H1 (cell line): ENCODE data around the gene NAXE. TPM values are rescaled to one million over a fixed set of nuclear protein-coding genes. Genes with fewer than 3 reads are reported as not detected.
A peak's percentile ranks its signal among the peaks of the same experiment; 100 is the strongest.

ENCODE experiments used
- CTCF ChIA-PET: fragments of 300-600 bp; sonication (Branson Sonifier 250); formaldehyde crosslinking; loops from one replicate; lab custom pipeline; 2021; ENCODE audit not compliant: partially characterized antibody; lab: Charles Lee
- POLR2A ChIA-PET: fragments of 300-600 bp; sonication (Branson Sonifier 250); formaldehyde crosslinking; loops from one replicate; lab custom pipeline; 2021; ENCODE audit warnings: inconsistent platforms; ENCODE audit not compliant: partially characterized antibody; lab: Charles Lee
- DNase-seq, 2 experiments: peaks; one replicate each; pipeline versions ENCODE4 v3.0.0 to v3.0.0-alpha.2; 2010 to 2022; ENCODE audit warnings: low spot score in 2 of 2, low read depth in 1 of 2, mixed read lengths in 1 of 2
- FAIRE-seq: peaks from 2 replicates; lab custom pipeline; 2011; peaks lifted over from hg19 to GRCh38; lab: Jason Lieb, UNC
- H2AFZ ChIP-seq: 2 replicates; pipeline ENCODE4 v1.8.1; 2012; ENCODE audit warnings: low read length, inconsistent platforms
- H2AK5ac ChIP-seq: 2 replicates; pipeline ENCODE4 v1.6.1; 2013; ENCODE audit warnings: low read depth, low read length
- H2BK120ac ChIP-seq: replicated peaks from 2 replicates; pipeline ENCODE3; 2013; ENCODE audit warnings: low read depth, low read length, inconsistent platforms
- H2BK12ac ChIP-seq: 2 replicates; pipeline ENCODE4 v1.6.1; 2013; ENCODE audit warnings: low read depth, low read length
- H2BK15ac ChIP-seq: 2 replicates; pipeline ENCODE4 v1.6.1; 2013; ENCODE audit warnings: low read length
- H2BK20ac ChIP-seq: 2 replicates; pipeline ENCODE4 v1.6.1; 2013; ENCODE audit warnings: low read length
- H2BK5ac ChIP-seq: 2 replicates; pipeline ENCODE4 v1.6.1; 2013; ENCODE audit warnings: low read depth, low read length
- H3K14ac ChIP-seq: 2 replicates; pipeline ENCODE4 v1.6.1; 2013; ENCODE audit warnings: inconsistent platforms; ENCODE audit not compliant: insufficient read length
- H3K18ac ChIP-seq: 2 replicates; pipeline ENCODE4 v1.6.1; 2013; ENCODE audit warnings: low read length; ENCODE audit errors: extremely low read depth
- H3K23ac ChIP-seq: 2 replicates; pipeline ENCODE4 v1.6.1; 2013; ENCODE audit warnings: inconsistent platforms; ENCODE audit not compliant: insufficient read length
- H3K23me2 ChIP-seq: 2 replicates; pipeline ENCODE4 v1.6.1; 2013; ENCODE audit warnings: low read depth, low read length
- H3K27ac ChIP-seq: 2 replicates; pipeline ENCODE4 v1.6.1; 2011; ENCODE audit warnings: low read depth, low read length, inconsistent platforms
- H3K27me3 ChIP-seq, 4 experiments: replicated peaks in 1 of 4; 1 replicate in 1 of 4; 2 replicates in 3 of 4; pipeline versions ENCODE4 v1.6.1 to v1.8.1; 2011 to 2013; ENCODE audit warnings: low read length in 3 of 4, mild to moderate bottlenecking in 3 of 4, inconsistent platforms in 2 of 4, mixed read lengths in 2 of 4, moderate library complexity in 1 of 4; ENCODE audit not compliant: control insufficient read depth in 3 of 4, insufficient read depth in 3 of 4; ENCODE audit errors: extremely low read depth in 1 of 4
- H3K36me3 ChIP-seq, 4 experiments: 2 replicates each; pipeline versions ENCODE4 v1.6.1 to v1.8.1; 2011 to 2013; ENCODE audit warnings: mild to moderate bottlenecking in 4 of 4, low read length in 3 of 4, moderate library complexity in 2 of 4, control low read depth in 1 of 4, inconsistent platforms in 1 of 4; ENCODE audit not compliant: insufficient read depth in 4 of 4, control insufficient read depth in 2 of 4
- H3K4ac ChIP-seq: replicated peaks from 2 replicates; pipeline ENCODE3; 2013; ENCODE audit warnings: low read length, low read depth, mixed read lengths, inconsistent platforms; ENCODE audit not compliant: insufficient read length
- H3K4me1 ChIP-seq, 4 experiments: replicated peaks in 1 of 4; 1 replicate in 1 of 4; 2 replicates in 3 of 4; pipeline versions ENCODE4 v1.6.1 to v1.8.1; 2011 to 2013; ENCODE audit warnings: low read length in 3 of 4, inconsistent platforms in 2 of 4, mixed read lengths in 1 of 4; ENCODE audit not compliant: insufficient read depth in 4 of 4, control insufficient read depth in 3 of 4
- H3K4me2 ChIP-seq, 2 experiments: 2 replicates each; pipeline versions ENCODE4 v1.6.1 to v1.8.1; 2011 to 2013; ENCODE audit warnings: low read depth in 2 of 2, low read length in 2 of 2, control low read depth in 1 of 2, inconsistent platforms in 1 of 2, mild to moderate bottlenecking in 1 of 2; ENCODE audit not compliant: insufficient read depth in 1 of 2
- H3K4me3 ChIP-seq, 4 experiments: fragments of 200-600, 300-600 bp in 1 of 4; sonication (generic), shearing (Covaris generic), sonication (Bioruptor Twin) in 1 of 4; 2 replicates each; pipeline versions ENCODE4 v1.5.1 to v1.8.1; 2011 to 2016; ENCODE audit warnings: low read length in 4 of 4, low read depth in 3 of 4, control low read depth in 2 of 4, inconsistent platforms in 2 of 4, mild to moderate bottlenecking in 2 of 4, mixed read lengths in 1 of 4, moderate library complexity in 1 of 4; ENCODE audit not compliant: insufficient read depth in 2 of 4; ENCODE audit errors: extremely low read depth in 1 of 4
- H3K56ac ChIP-seq: replicated peaks from 2 replicates; pipeline ENCODE3; 2013; ENCODE audit warnings: low read depth, mild to moderate bottlenecking, mixed read lengths, low read length, inconsistent platforms; ENCODE audit not compliant: insufficient read length
- H3K79me1 ChIP-seq: 2 replicates; pipeline ENCODE4 v1.6.1; 2013; ENCODE audit warnings: low read depth, low read length, control low read depth
- H3K79me2 ChIP-seq, 2 experiments: 2 replicates each; pipeline versions ENCODE4 v1.6.1 to v1.8.1; 2012 to 2013; ENCODE audit warnings: low read length in 2 of 2, mild to moderate bottlenecking in 2 of 2, inconsistent platforms in 1 of 2; ENCODE audit not compliant: insufficient read depth in 2 of 2, control insufficient read depth in 1 of 2
- H3K9ac ChIP-seq, 4 experiments: replicated peaks in 1 of 4; 1 replicate in 1 of 4; 2 replicates in 3 of 4; pipeline versions ENCODE4 v1.6.1 to v1.8.1; 2011 to 2013; ENCODE audit warnings: low read depth in 3 of 4, low read length in 3 of 4, control low read depth in 2 of 4, mild to moderate bottlenecking in 2 of 4, moderate library complexity in 2 of 4, inconsistent platforms in 1 of 4; ENCODE audit errors: extremely low read depth in 1 of 4
- H3K9me3 ChIP-seq, 2 experiments: 2 replicates each; pipeline versions ENCODE4 v1.6.1 to v1.8.1; 2012 to 2013; ENCODE audit warnings: mild to moderate bottlenecking in 2 of 2, moderate library complexity in 2 of 2, control low read depth in 1 of 2, inconsistent platforms in 1 of 2, low read depth in 1 of 2, low read length in 1 of 2, mixed read lengths in 1 of 2; ENCODE audit not compliant: insufficient read depth in 2 of 2
- H4K20me1 ChIP-seq, 2 experiments: replicated peaks in 1 of 2; 2 replicates each; pipeline versions ENCODE3 to v1.8.1; 2011 to 2013; ENCODE audit warnings: inconsistent platforms in 2 of 2, low read length in 2 of 2, mild to moderate bottlenecking in 1 of 2; ENCODE audit not compliant: insufficient read depth in 2 of 2, control insufficient read depth in 1 of 2
- H4K5ac ChIP-seq: 2 replicates; pipeline ENCODE4 v1.6.1; 2013; ENCODE audit warnings: low read length, low read depth, mixed read lengths, inconsistent platforms; ENCODE audit not compliant: insufficient read length
- H4K8ac ChIP-seq: 2 replicates; pipeline ENCODE4 v1.8.0; 2013; ENCODE audit warnings: mild to moderate bottlenecking, moderate library complexity, low read length, inconsistent platforms; ENCODE audit not compliant: insufficient read depth; ENCODE audit errors: extremely low read depth
- H4K91ac ChIP-seq: replicated peaks from 2 replicates; pipeline ENCODE3; 2013; ENCODE audit warnings: low read length, mixed read lengths, inconsistent platforms; ENCODE audit not compliant: insufficient read length
- CHD2 ChIP-seq: IDR thresholded peaks from 2 replicates; pipeline ENCODE4 v1.6.1; 2012; ENCODE audit warnings: low read length, improper control_type of control experiment
- EZH2 ChIP-seq: fragments of 200-600 bp; sonication (generic); IDR thresholded peaks from 2 replicates; pipeline ENCODE4 v1.7.1; 2012; ENCODE audit warnings: low read depth, mild to moderate bottlenecking, moderate library complexity, low read length, inconsistent platforms; ENCODE audit not compliant: severe bottlenecking
- HDAC2 ChIP-seq, 2 experiments: fragments of 300-600 bp in 1 of 2; sonication (generic) in 1 of 2; IDR thresholded peaks; 2 replicates each; pipeline ENCODE4 v1.6.1; 2011 to 2012; ENCODE audit warnings: low read depth in 2 of 2, low read length in 2 of 2, mild to moderate bottlenecking in 2 of 2, moderate library complexity in 2 of 2, borderline replicate concordance in 1 of 2, inconsistent platforms in 1 of 2
- JUN ChIP-seq: IDR thresholded peaks from 2 replicates; pipeline ENCODE4 v1.6.1; 2011; ENCODE audit warnings: low read depth, mild to moderate bottlenecking, improper control_type of control experiment, low read length
- KDM1A ChIP-seq: fragments of 200-600, 300-600 bp; sonication (generic); IDR thresholded peaks from 2 replicates; pipeline ENCODE4 v1.7.1; 2016; ENCODE audit warnings: mild to moderate bottlenecking, low read length, borderline replicate concordance
- MAFK ChIP-seq: IDR thresholded peaks from 2 replicates; pipeline ENCODE4 v1.6.1; 2012; ENCODE audit warnings: low read depth, mild to moderate bottlenecking, improper control_type of control experiment, low read length
- NANOG ChIP-seq: IDR thresholded peaks from 2 replicates; pipeline ENCODE4 v1.6.1; 2011; ENCODE audit warnings: low read length, low read depth, mild to moderate bottlenecking, inconsistent platforms; ENCODE audit not compliant: insufficient read depth, poor library complexity, severe bottlenecking
- POLR2AphosphoS5 ChIP-seq: IDR thresholded peaks from 2 replicates; pipeline ENCODE4 v1.6.1; 2011; ENCODE audit warnings: low read depth, low read length
- RFX5 ChIP-seq: IDR thresholded peaks from 2 replicates; pipeline ENCODE4 v1.6.1; 2011; ENCODE audit warnings: low read depth, low read length, improper control_type of control experiment, borderline replicate concordance
- RXRA ChIP-seq: IDR thresholded peaks from 2 replicates; pipeline ENCODE4 v1.6.1; 2011; ENCODE audit warnings: low read depth, mild to moderate bottlenecking, low read length, moderate library complexity; ENCODE audit not compliant: insufficient read depth
- TAF7 ChIP-seq: optimal IDR thresholded peaks from 2 replicates; pipeline ENCODE3; 2011; ENCODE audit warnings: low read depth, mild to moderate bottlenecking, inconsistent platforms, low read length, moderate library complexity, borderline replicate concordance
- WGBS, 2 experiments: shearing (Covaris generic) in 1 of 2; methylation state at CpG; one replicate each; pipeline versions ENCODE4 v1.1.6 to v1.1.7; 2013 to 2015; ENCODE audit warnings: low lambda C conversion rate in 2 of 2, mixed read lengths in 2 of 2, inconsistent platforms in 1 of 2, low coverage in 1 of 2, missing lambda C conversion rate in 1 of 2; ENCODE audit not compliant: insufficient replicate concordance in 2 of 2, insufficient coverage in 1 of 2, insufficient read length in 1 of 2; ENCODE audit errors: extremely low coverage in 1 of 2, missing lambda C conversion rate in 1 of 2; 5-methylcytosine and 5-hydroxymethylcytosine counted together
- polyA plus RNA-seq, 7 experiments: library from polyadenylated mRNA; depleted of rRNA in 3 of 7; stranded (reverse) in 5 of 7; unstranded in 2 of 7; fragments of >200 nt in 5 of 7; fragments of 200-250 nt in 2 of 7; gene quantifications; 1 replicate in 5 of 7; 2 replicates in 1 of 7; 4 replicates in 1 of 7; pipeline versions ENCODE4 v1.2.1 to v1.2.3, GENCODE V29; 2011 to 2013; ENCODE audit warnings: missing spikeins in 2 of 7, mixed read lengths in 2 of 7
- total RNA-seq: library from RNA; stranded (reverse); fragmentation: NEBNext Ultra II Directional; extraction: Animal tissue kit (Norgen Biotek cat#: 25700); gene quantifications from 2 replicates; pipeline ENCODE4 v1.2.1, GENCODE V29; 2021
- TF ChIP-seq, protein P1 (sequence below): IDR thresholded peaks from 2 replicates; pipeline ENCODE4 v1.6.1; 2011; ENCODE audit warnings: low read depth, mild to moderate bottlenecking, low read length; ENCODE audit not compliant: insufficient read depth

The NAXE gene
- total and polyA plus RNA-seq, 2 of the 8 experiments (the other 6 are each of a cell fraction or from before 2014, with no cell fraction given): 73.1 to 74.3 TPM

DNA sequence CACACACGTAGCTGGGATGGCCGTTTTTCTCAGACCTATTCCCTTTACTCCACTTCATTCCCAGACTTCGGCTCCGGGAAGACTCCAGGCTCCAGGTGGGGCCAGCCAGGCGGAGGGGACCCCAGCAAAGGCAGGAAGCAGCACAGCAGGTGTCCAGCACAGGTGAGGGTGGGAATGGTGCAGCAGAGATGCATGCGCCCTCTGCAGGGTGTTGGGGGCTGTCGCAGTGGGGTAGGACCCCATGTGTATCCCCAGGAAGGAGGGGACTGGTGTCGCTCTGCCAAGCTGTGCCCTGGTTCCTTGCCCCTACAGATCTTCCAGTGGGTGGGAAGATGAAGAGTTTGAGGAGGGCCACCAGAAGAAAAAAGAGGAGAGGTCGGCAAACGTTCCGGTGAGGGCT, 6.8 kb upstream of the NAXE start:
- H3K4me3 ChIP-seq: peak overlapping the region in 1 of 4 experiments; percentile 42; a peak in 3 of 8 replicates
- CTCF ChIA-PET: interaction anchor here (0.8 to 4.7 kb wide), 21 partner anchors 8 to 490 kb away, joined by 3 to 35 read pairs (median 7); partner anchors contain the start of gene HAPLN2
- TF ChIP-seq CHD2 (no peak), TAF7 (no peak), HDAC2 (IDR thresholded peaks at IDR 0.05; ENCODE audit: borderline replicate concordance in 1 of 2, low read depth in 2 of 2, low read length in 2 of 2) (0 out of 4 replicates have a peak, but pooled peaks of 1 of the 2 experiments have one; percentile 51), RXRA (no peak), RFX5 (no peak), POLR2AphosphoS5 (no peak), NANOG (no peak), EZH2 (no peak), JUN (no peak), KDM1A (no peak), MAFK (no peak)
- TF ChIP-seq, protein P1, sequence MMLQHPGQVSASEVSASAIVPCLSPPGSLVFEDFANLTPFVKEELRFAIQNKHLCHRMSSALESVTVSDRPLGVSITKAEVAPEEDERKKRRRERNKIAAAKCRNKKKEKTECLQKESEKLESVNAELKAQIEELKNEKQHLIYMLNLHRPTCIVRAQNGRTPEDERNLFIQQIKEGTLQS: no peak

More for the DNA sequence above, 6.8 kb upstream of the NAXE start:
- FAIRE-seq: no peak
- no peaks in the 10 kb centered on the region for H4K20me1 ChIP-seq
- peak in 1 of 2 experiments; percentile 81 for DNase-seq
- H2AFZ ChIP-seq: no peak overlapping the region
- H2BK15ac ChIP-seq: no peak overlapping the region; the same call in 1 of the 2 replicates
- H3K4ac ChIP-seq: no peak overlapping the region
- H4K91ac ChIP-seq: no peak overlapping the region
- H2BK120ac ChIP-seq: no peak overlapping the region
- H3K27me3 ChIP-seq: no peaks in the 10 kb centered on the region
- no peaks in the 10 kb centered on the region for H3K79me1 ChIP-seq
- H3K18ac ChIP-seq: no peak overlapping the region; the same call in 1 of the 2 replicates
- H3K4me2 ChIP-seq: peak overlapping the region; percentile 1 to 36
- no peaks in the 10 kb centered on the region for H3K79me2 ChIP-seq
- H3K9ac ChIP-seq: no peak overlapping the region
- H4K5ac ChIP-seq: no peak overlapping the region
- no peak overlapping the region for H3K27ac ChIP-seq
- no peaks in the 10 kb centered on the region; the same call in 1 of the 2 replicates for H3K23me2 ChIP-seq
- WGBS, 2 experiments: 41% methylated on average over 11 of the region's 11 CpGs; no CpG with 5 or more reads in 1 of the 2 experiments
- H3K9me3 ChIP-seq: no peaks in the 10 kb centered on the region
- peaks cover 0 to 10% (median 3%) of the 10 kb centered on the region in 4 experiments; a peak in 5 of 7 replicates for H3K4me1 ChIP-seq
- no peak overlapping the region for H2BK20ac ChIP-seq
- no peak overlapping the region for H2AK5ac ChIP-seq
- no peak overlapping the region for H4K8ac ChIP-seq
- no peak overlapping the region for H3K23ac ChIP-seq
- H3K36me3 ChIP-seq: no peaks in the 10 kb centered on the region
- H3K56ac ChIP-seq: no peak overlapping the region
- POLR2A ChIA-PET: interaction anchor here (0.9 to 1.9 kb wide), 6 partner anchors 9 to 61 kb away, joined by 3 to 10 read pairs (median 5); partner anchors contain the start of gene GPATCH4
- H2BK12ac ChIP-seq: peak overlapping the region; percentile 60; the same call in 1 of the 2 replicates
- 0 out of 2 replicates have a peak overlapping the region, but pooled peaks have one; percentile 8 for H2BK5ac ChIP-seq
- no peak overlapping the region for H3K14ac ChIP-seq
